GM04503 (cell line): ENCODE data around the gene ZNF778.
"Not testable (repeated sequence)": the region's sequence is repeated elsewhere in the genome, so short reads cannot be mapped to it uniquely, and the experiment has no call there.

Experiments
- DNase-seq: peaks from one replicate; pipeline ENCODE4 v3.0.0-alpha.2; 2012; ENCODE audit warnings: low read depth

ZNF778 gene

GRCh38 chr16:89257757-89258465 lies 40.4 kb downstream of the ZNF778 start:
- DNase-seq, result no peak

DNA sequence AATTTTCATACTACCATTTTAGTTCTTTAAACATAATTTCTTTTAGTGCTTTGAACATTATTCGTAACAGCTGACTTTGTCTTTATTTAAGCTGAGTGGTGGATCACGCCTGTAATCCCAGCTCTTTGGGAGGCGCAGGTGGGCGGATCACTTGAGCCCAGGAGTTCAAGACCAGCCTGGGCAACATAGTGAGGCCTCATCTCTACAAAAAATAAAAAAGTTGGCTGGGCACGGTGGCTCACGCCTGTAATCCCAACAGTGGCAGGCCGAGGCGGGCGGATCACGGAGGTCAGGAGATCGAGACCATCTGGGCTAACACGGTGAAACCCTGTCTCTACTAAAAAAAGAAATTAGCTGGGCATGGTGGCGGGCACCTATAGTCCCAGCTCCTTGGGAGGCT lies 42.4 kb downstream of the ZNF778 start:
- DNase-seq, result not testable (repeated sequence)

GRCh38 chr16:89261691-89262563 lies 44.4 kb downstream of the ZNF778 start:
- DNase-seq, result no peak

GRCh38 chr16:89264800-89265550 lies 47.5 kb downstream of the ZNF778 start:
- DNase-seq, result no peak

DNA sequence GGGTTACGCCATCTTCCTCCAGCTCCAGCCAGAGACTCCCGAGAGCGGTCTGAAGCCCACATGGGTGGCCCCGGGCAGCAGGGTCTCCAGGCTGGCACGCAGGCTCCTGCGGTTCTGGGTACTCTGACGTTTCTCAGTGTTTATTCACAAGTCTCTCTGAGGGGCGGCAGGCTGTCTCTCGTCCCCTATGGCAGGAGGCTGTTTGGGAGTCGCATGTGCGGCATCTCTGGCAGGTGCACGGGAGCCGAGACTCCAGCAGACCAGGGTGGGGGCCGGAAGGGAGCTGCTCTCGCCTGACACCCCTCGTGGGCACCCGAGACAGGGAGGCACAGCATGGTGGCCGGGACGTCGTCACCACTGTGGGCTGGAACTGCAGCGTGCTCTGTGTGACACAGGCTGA lies 48.1 kb downstream of the ZNF778 start:
- no peak for DNase-seq

DNA sequence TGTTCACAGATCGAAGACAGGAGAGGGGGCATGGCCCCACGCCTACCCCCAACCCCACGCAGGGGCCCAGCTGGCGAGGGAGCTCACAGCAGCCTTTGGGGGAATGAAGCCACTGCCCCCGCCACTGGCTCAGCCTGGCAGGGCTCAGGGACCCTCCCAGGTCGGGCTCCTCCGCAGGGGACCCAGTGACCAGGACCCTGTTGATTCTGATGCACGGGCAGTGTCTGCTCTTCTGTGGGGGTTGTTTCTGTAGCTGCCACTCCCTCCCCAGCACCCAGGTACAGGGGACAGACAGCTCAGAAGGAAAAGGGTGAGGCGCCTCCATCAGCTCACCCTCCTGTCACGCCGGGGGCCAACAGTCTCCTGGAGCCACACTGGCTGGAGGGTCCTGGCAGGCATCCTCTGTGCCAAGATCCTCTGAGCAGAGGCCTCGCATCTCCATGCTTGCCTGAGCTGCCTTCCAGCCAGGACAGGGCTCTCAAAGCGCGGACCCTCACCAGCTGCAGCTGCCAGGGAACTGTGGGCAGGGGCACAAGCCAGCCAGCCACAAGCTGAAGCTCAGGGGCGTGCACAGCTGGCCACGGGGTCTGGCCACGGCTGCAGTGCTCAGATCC lies 49.1 kb downstream of the ZNF778 start:
- no peak for DNase-seq

DNA sequence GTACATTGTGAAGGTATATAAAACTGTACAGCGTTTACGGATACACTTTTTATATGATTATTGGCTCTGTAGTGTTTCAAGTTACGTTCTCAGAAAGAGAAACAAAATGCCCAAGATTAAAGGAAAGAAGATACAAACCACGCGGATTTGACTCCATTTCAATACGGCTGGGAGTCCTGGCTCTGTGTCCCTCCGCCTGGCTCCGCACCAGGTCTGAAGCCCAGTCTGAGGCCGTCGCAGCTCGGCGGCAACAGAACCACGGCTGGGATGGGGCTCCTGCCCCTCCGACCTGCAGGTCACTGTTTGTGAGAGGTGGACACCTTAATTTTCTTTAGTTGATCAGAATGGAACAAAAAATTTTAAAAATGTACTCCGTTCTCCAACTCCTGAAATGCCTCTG lies 50.2 kb downstream of the ZNF778 start:
- not testable (repeated sequence) for DNase-seq

DNA sequence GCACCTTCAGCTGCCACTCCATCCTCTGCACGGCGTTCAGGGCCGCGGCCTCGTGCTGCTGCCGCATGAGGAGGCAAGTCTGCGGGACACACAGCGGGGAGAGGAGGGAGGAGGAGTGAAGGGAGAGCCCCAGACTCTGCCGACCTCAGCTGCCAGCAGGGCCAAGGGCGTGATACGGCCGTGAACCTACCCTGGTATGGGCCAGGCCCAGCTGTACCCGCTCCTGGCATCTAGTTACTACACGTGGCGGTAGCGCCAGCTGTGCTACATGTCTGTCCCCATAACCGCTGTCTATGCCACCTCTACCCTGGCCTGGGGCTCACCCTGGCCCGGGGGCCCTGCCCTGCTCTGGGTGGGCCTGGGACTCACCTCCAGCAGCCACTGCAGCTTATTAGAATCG lies 51.1 kb downstream of the ZNF778 start:
- DNase-seq, result no peak

- DNase-seq, result no peak
Measured at GRCh38 chr16:89268987-89269735, 51.7 kb downstream of the ZNF778 start.

GRCh38 chr16:89269805-89270665 lies 52.5 kb downstream of the ZNF778 start:
- DNase-seq, result no peak

- DNase-seq, result no peak
Measured at GRCh38 chr16:89270666-89271345, 53.3 kb downstream of the ZNF778 start.

DNA sequence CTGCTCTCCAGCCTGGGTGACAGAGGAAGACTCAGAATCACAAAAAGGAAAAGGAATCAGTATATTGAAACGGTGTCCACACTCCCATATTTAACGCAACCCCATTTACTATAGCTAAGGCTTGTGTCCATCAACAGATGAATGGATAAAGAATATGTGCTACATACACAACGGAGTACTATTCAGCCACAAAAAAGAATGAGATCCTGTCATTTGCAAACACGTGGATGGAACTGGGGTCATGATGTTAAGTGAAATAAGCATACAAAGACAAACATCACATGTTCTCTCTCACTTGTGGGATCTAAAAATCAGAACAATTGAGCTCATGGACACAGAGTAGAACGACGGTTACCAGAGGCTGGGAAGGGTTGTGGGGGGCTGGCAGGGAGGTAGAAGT lies 55.1 kb downstream of the ZNF778 start:
- DNase-seq, result no peak

DNA sequence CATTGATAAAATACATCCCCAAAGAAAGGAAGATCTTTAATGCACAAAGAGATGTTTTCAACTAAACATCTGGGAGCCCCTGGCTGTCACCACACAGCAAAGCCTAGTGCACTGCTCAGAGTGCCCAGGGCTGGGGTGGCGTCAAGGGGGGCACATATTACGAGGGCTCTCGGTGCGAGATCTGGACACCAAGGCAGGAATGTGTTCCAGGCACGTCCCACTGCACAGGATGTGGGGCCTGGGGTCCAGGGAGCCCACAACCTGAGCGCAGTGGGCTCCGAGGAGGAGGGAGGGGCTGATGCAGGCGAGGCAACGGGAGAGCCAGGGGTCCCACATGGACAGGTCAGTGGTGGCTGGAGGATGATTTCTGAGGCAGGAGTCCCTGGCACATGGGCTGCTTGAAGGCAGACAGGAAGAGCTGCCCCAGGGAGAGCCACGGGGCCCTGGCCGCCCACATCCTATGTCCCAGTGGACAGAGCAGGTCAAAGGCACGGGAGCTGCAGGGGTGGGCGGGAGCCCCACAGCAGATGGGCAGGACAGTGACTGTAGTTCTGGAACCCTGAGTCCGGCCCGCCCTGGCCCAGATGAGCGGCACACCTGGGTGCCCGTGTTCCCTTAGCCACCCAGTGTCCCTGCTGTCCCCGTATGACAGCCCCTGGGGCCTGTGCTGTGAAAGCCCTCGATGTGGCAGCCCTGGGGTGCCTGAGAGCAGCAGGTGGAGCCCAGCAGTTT lies 56.4 kb downstream of the ZNF778 start:
- DNase-seq, result no peak

DNA sequence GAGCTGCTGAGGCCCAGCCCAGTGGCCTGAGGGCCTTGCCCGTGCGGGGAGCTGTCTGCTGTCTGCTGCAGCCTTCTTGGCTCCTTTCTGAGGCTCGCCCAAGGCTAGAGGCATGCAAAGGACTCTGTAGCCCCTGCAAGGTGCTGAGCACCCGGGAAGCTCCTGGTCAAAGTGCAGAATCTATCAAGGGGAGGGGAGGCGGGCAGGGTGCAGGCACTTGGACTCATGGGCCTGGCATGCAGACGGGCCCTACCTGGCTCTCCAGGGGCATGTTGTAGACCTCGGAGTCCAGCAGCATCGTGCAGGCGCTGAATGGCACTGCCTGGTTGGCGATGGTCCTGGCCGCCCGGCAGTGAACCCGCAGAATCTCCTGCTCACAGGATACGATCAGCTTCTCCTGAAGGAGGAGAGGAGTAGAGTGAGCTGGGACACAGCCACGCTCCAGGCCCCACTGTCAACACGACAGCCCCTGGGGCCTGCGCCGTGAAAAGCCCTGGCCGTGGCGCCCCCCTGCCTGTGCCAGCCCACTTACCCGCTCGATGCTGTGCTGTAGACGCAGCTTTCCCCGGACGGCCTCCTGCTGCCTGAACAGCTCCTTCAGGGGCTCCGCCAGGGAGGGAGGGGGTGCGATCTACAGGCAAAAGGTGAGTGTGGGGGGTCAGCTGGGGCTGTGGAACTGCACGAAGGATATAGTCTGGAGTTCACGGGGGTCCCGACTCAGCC lies 57.2 kb downstream of the ZNF778 start:
- no peak for DNase-seq

DNA sequence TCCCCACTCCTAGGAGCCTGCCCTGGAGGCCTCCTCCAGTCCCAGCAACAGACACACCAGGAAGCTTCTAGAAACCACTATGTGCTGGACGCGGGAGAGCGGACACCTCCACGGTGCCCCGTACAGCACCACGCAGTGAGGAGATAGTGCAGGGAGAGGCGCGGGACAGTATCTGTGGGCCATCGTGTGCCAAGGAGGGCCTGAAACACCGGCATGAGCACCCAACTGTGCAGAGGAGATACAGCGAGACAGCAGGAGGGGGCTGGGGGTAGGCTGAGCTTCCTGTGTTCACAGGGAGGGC lies 57.7 kb downstream of the ZNF778 start:
- no peak for DNase-seq

- no peak for DNase-seq
Measured at GRCh38 chr16:89275837-89276720, 58.6 kb downstream of the ZNF778 start.

DNA sequence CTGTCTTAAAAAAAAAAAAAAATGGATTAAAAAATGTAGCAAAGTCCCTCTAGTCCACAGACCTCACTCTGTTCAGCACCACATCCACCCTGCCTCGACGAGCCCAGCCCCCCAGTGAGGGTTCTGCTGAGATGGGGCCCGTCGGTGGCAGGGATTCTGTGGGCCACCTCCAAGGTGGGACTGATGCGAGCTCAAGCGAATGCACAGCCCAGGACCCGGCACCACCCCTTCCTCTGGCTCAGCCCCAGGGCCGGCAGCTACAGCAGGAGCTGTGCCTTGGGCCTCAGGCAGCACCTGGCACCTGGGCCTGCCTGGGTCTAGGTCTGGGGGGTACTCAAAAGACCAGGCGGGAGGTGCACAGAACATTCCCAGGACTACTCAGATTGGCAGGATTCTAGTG lies 59.5 kb downstream of the ZNF778 start:
- DNase-seq, result no peak
